Psoas muscle (tissue), 8 donors: ENCODE data around the gene PLEKHH2. TPM values are rescaled to one million over a fixed set of nuclear protein-coding genes. Genes with fewer than 3 reads are reported as not detected.

Source experiments
- ATAC-seq, 4 donors: fragments of 200-7000 bp; cut with Tn5 transposase; one replicate each; pipeline ENCODE4 v1.9.1; 2020; ENCODE audit warnings: moderate library complexity in 3 of 4, mild to moderate bottlenecking in 2 of 4
- DNase-seq, 2 donors: peaks; one replicate each; pipeline ENCODE4 v3.0.0-alpha.2; 2020
- H3K27ac ChIP-seq: fragments of 200-600 bp; one replicate; pipeline ENCODE4 v1.8.0; 2022
- H3K27me3 ChIP-seq, 3 donors: fragments of 200-600 bp in 1 of 3; one replicate each; pipeline versions ENCODE4 v1.6.1 to v1.8.0; 2013 to 2022; ENCODE audit warnings: low read length in 2 of 3, mild to moderate bottlenecking in 2 of 3, moderate library complexity in 1 of 3; ENCODE audit not compliant: insufficient read depth in 3 of 3
- H3K36me3 ChIP-seq, 2 donors: fragments of 200-600 bp in 1 of 2; one replicate each; pipeline versions ENCODE4 v1.6.1 to v1.8.0; 2013 to 2022; ENCODE audit warnings: low read depth in 1 of 2, mild to moderate bottlenecking in 1 of 2, moderate library complexity in 1 of 2; ENCODE audit not compliant: insufficient read depth in 1 of 2
- H3K4me1 ChIP-seq: fragments of 200-600 bp; one replicate; pipeline ENCODE4 v1.8.0; 2022
- H3K4me3 ChIP-seq: fragments of 200-600 bp; one replicate; pipeline ENCODE4 v1.8.0; 2022; ENCODE audit warnings: mild to moderate bottlenecking
- H3K9me3 ChIP-seq: fragments of 200-600 bp; one replicate; pipeline ENCODE4 v1.8.0; 2022
- WGBS, 3 donors: extraction: QIAGEN DNeasy Blood & Tissue Kit; methylation state at CpG; one replicate each; pipeline versions ENCODE4 v1.1.6 to v1.1.7; 2013; 5-methylcytosine and 5-hydroxymethylcytosine counted together
- intact Hi-C, 2 donors: fragments of 100-400 bp; cut with DNase I; formaldehyde crosslinking; loops; one replicate each; pipeline versions ENCODE4 v1.11.0 to v1.14.2; 2022
- polyA plus RNA-seq, 3 donors: library from polyadenylated mRNA; stranded (reverse); fragments of 200-250 nt; gene quantifications; one replicate each; pipeline ENCODE4 v1.2.3, GENCODE V29; 2013
- total RNA-seq, 4 donors: library from RNA; stranded (reverse); fragmentation: NEBNext Ultra II Directional in 2 of 4; extraction: Animal tissue kit (Norgen Biotek cat#: 25700) in 2 of 4; gene quantifications; one replicate each; pipeline versions ENCODE4 v1.2.1 to v1.2.4, GENCODE V29; 2021 to 2023
- TF ChIP-seq, protein P1 (sequence below): fragments of 200-600 bp; IDR thresholded peaks from one replicate; pipeline ENCODE4 v1.8.0; 2022; ENCODE audit warnings: antibody characterized with exemption
- donor health status: healthy with polysubstance abuse.
- donor health status: DM: no; HTN: no; CAD: no; lungs with moderate emphysema.
- donor health status: Bipolar disorder and iron deficiency.
- donor health status: healthy.
- donor health status: DM: yes; HTN: yes; CAD: no.
- donor health status: DM: no; HTN: no; CAD: no.
- donor health status: DM: no; HTN: no; CAD: no.
- donor health status: DM: yes; HTN: yes; CAD: no.

Gene PLEKHH2
- total and polyA plus RNA-seq, 7 donors, result 0.14 to 2.2 (median 0.38) TPM

DNA sequence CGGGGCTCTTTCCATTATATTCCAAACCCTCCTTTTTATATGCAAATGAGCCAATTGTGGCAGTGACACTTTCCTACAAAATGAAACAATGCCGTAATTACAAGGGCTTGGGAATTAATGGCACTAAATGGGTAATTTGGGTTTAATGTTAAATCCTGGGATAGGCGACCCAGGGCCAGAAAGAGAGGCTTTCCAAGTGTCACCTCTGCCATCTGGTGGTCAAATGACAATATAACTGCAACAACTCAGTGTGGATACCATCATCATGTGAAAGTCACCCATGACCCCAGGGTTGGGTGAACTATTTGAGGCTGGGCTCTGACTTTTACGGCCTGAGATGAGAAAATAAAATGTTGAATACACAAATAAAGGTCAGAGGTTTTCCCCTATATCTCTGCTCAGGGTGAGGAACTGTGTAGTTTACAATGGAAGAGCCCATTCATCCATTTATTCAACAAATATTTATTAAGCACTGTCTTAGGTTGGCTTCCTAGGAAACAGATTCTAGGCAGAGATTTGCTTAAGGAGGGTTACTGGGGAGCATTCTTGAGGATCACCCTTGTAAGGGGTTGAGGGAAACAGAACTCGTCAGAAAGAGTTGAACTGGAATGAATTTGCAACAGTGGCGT lies 27.7 kb upstream of the PLEKHH2 start:
- H3K36me3 ChIP-seq, result no peaks in the 10 kb centered on the region
- TF ChIP-seq, protein P1, sequence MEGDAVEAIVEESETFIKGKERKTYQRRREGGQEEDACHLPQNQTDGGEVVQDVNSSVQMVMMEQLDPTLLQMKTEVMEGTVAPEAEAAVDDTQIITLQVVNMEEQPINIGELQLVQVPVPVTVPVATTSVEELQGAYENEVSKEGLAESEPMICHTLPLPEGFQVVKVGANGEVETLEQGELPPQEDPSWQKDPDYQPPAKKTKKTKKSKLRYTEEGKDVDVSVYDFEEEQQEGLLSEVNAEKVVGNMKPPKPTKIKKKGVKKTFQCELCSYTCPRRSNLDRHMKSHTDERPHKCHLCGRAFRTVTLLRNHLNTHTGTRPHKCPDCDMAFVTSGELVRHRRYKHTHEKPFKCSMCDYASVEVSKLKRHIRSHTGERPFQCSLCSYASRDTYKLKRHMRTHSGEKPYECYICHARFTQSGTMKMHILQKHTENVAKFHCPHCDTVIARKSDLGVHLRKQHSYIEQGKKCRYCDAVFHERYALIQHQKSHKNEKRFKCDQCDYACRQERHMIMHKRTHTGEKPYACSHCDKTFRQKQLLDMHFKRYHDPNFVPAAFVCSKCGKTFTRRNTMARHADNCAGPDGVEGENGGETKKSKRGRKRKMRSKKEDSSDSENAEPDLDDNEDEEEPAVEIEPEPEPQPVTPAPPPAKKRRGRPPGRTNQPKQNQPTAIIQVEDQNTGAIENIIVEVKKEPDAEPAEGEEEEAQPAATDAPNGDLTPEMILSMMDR, result peak; percentile 59
- DNase-seq (no peak), ATAC-seq (peak in 3 of 4 donors; percentile 63 to 84 (median 75))
- intact Hi-C loops, result loop anchor here in 1 of 2 donors (1.0 kb wide), 1 partner anchor 782 kb away; no protein-coding TSS in a partner anchor
- no peak overlapping the region for H3K4me3 ChIP-seq
- no peaks in the 10 kb centered on the region for H3K27me3 ChIP-seq
- no peaks in the 10 kb centered on the region for H3K4me1 ChIP-seq
- H3K27ac ChIP-seq, result no peak overlapping the region
- H3K9me3 ChIP-seq, result no peaks in the 10 kb centered on the region
- 36 to 48% (median 46%) methylated on average over 6 of the region's 6 CpGs for WGBS, 3 donors

DNA sequence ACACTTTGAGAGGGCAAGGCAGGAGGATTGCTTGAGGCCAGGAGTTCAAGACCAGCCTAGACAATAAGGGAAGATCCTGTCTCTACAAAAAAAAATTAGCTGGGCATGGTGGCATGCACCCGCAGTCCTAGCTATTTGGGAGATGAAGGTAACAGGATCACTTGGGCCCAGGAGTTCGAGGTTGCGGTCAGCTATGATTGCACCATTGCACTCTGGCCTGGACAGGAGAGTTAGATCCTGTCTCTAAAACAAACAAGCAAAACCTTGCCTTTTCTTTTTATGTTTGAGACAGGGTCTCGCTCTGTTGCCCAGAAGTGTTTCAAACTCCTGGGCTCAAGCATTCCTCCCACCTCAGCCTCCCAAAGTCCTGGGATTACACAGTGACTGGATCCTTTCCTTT lies 26.7 kb upstream of the PLEKHH2 start:
- Histone ChIP-seq H3K27me3 (no peaks in the 10 kb centered on the region), H3K4me1 (no peaks in the 10 kb centered on the region), H3K36me3 (no peaks in the 10 kb centered on the region), H3K4me3 (no peak overlapping the region), H3K9me3 (no peaks in the 10 kb centered on the region), H3K27ac (no peak overlapping the region)
- intact Hi-C loops, result loop anchor here in 1 of 2 donors (5.0 kb wide), 1 partner anchor 162 kb away; the partner anchor contains the start of gene DYNC2LI1
- TF ChIP-seq, protein P1, result no peak
- ATAC-seq (no peak), DNase-seq (no peak)
- 93 to 97% (median 94%) methylated on average over 4 of the region's 4 CpGs for WGBS, 3 donors

DNA sequence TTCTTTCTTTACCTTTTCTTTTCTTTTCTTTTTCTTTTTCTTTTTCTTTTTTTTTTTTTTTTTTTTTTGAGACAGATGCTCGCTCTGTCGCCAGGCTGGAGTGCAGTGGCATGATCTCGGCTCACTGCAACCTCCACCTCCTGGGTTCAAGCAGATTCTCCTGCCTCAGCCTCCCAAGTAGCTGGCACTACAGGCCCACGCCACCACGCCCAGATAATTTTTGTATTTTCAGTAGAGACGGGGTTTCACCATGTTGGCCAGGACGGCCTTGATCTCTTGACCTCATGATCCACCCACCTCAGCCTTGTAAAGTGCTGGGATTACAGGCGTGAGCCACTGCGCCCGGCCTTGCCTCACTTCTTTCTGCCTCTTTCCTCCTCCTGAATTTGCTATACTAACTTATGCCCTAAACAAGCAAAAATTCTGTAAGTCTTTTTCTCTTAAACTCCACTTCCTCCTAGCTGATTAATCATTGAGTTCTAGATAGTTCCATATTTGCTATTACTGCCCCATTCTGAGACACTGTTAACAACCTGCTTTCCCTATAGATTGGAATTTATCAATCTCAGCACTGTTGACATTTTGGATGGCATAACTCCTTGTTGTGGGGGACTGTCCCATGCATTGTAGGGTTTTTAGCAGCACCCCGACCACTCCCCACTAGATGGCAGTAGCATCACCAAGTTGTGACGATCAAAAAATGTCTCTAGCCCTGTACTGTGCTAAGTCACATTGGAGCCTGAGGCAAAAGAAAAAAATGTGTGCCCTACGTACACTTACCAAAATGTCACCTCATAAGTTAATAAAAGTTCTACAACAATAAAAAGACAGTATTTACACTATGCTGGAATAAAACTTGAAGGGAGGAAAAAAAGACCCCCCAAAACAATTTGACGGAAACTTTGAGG lies 24.8 kb upstream of the PLEKHH2 start:
- intact Hi-C loops, result loop anchor here in 1 of 2 donors (5.0 kb wide), 1 partner anchor 160 kb away; the partner anchor contains the start of gene DYNC2LI1
- H3K4me3 ChIP-seq, result no peak overlapping the region
- peak; percentile 81 to 94 (median 92) for ATAC-seq

DNA sequence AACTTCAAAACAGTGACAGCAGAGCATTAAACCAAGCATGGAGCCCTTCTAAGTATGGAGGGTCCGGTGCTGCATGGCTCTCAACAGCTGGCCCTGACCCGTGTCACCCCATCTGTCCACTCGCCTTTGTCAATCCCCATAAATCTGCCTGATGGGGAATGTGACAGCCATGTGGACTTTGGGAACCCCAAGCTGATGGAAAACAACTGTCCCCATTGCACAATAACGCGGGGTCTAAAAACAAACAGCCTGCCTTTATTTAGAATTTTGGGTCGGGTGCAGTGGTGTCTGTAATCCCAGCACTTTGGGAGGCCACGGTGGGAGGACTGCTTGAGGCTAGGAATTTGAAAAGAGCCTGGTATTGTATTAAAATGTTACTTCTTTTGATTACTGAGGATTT lies 24.1 kb upstream of the PLEKHH2 start:
- ATAC-seq (no peak), DNase-seq (no peak)
- TF ChIP-seq, protein P1, result no peak
- no peak overlapping the region for H3K4me3 ChIP-seq
- no peaks in the 10 kb centered on the region for H3K9me3 ChIP-seq
- no peaks in the 10 kb centered on the region for H3K36me3 ChIP-seq
- peaks cover 0 to 5% (median 0%) of the 10 kb centered on the region in 3 donors for H3K27me3 ChIP-seq
- H3K27ac ChIP-seq, result no peak overlapping the region
- no peaks in the 10 kb centered on the region for H3K4me1 ChIP-seq
- intact Hi-C loops, result loop anchor here in 1 of 2 donors (5.0 kb wide), 1 partner anchor 159 kb away; the partner anchor contains the start of gene DYNC2LI1
- 56 to 66% (median 61%) methylated on average over 7 of the region's 7 CpGs for WGBS, 3 donors

More for the DNA sequence above, 24.8 kb upstream of the PLEKHH2 start:
- H3K27me3 ChIP-seq, result peaks cover 0 to 1% (median 0%) of the 10 kb centered on the region in 3 donors
- no peaks in the 10 kb centered on the region for H3K4me1 ChIP-seq
- no peak overlapping the region for H3K27ac ChIP-seq
- no peaks in the 10 kb centered on the region for H3K36me3 ChIP-seq
- peak; percentile 55 to 62 for DNase-seq
- TF ChIP-seq, protein P1, result peak; percentile 70
- H3K9me3 ChIP-seq, result no peaks in the 10 kb centered on the region
- WGBS, 3 donors, result 63 to 67% (median 67%) methylated on average over 14 of the region's 14 CpGs
